ENCODE results near the gene ODC1.
"Not testable (repeated sequence)": the region's sequence is repeated elsewhere in the genome, so short reads cannot be mapped to it uniquely, and the experiment has no call there.

Gene ODC1

DNA sequence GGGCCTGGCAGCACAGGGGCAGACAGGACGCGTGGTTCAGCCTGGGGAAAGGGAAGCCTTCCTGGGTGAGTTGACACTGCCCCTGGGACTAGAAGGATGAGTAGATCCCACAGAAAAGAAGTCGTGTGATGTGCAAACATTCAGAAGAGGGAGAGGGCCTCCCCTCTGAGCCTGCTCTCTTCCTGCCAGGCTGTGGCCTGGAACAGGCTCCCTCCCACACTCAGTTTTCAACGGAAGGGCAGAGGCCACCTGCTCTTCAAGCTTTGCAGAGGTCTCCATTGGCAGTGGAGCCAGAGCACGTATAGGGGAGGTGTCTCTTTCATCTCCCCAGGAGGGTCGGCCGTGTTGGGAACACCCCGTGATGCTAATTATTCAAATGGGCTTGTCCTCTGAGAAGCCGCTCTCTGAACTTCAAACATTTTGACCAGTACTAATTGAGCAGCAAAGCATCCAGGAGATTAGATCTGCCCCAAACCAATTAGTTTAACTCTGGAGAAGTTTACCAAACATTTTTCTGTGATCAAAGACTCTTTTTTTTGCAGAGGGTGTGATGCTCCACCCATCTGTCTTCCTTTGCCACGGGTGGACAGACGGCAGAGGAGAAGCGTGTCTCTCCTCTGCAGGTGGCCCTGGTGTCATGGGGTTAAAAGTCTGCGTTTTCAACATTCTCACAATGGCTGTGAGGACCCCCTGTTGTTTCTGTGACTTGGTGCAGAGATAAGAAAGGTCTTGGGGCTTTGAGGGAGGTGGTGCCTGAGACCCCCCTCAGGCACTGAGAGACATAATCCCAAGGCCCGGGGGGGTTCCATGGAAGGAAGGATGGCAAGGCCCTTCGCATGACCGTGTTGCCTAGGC lies 29.5 kb upstream of the ODC1 start:
- DNase-seq: no peak

DNA sequence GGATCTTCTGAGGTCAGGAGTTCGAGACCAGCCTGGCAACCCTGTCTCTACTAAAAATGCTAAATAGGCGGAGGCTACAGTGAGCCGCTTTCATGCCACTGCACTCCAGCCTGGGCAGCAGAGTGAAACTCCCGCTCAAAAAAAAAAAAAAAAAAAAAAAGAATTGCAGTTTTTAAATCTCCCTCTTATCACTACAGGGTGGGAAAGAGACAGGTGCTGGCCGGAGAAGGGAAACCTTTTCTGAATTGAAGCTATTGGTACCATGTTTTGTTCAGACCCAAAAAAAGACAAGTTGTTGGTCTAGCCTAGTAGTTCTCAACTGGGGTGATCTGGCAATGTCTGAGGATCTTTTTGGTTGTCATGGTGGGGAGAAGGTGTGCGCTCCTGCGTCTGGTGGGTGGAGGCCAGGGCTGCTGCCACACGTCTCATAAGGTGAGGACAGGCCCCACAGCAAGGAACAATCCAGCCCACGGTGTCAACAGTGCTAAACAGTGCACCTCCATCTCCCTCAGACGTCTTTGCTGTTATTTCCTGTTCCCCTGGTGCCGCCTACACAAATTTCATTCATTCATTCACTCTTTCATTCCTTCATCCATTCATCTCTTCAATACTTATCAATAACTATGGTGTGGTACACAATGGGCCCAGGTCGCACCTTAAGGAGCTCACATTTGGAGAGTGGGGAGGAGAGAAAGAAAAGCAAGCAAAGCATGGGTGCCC lies 28.8 kb upstream of the ODC1 start:
- no peak for DNase-seq

DNA sequence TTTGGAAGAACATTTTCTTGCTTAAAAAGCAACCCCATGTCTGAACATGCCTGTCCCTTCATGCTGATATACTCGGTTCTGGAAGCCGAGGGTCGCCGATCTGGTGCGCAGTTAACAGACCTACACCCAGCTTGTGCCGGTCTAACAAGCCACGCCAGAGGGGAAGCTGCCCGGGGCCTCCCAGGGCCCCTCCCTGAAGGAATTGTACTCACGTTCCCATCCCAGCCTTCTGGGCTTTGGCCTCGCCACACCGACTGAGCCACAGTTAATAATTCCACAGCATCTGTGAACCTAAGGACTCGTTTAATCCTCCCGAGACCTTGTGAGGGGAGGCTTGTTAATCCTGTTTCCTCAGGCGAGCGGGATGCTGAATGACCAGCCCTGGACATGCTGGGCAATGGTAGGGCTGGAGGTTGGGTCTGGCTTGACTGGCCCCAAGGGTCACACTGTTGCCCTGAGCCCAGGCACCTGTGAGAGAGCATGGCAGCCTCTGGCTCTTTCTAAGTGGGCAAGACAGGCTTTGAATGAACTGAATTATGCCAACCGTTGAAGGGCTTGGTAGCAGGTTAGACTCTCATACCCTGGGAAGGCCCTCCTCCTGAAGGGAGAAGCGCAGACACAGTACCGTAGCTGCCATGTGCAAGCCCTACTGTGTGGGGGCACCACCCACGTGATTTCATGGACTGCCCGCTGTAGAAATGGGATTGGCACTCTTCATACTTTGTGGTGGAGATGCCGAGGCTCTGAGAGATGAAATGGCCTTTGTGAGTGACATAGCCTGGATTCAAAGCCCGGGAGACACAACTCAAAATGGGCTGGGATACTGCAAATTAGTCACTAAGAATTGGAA lies 27.9 kb upstream of the ODC1 start:
- DNase-seq: no peak

GRCh38 chr2:10475221-10475722 lies 27.1 kb upstream of the ODC1 start:
- no peak for DNase-seq

DNA sequence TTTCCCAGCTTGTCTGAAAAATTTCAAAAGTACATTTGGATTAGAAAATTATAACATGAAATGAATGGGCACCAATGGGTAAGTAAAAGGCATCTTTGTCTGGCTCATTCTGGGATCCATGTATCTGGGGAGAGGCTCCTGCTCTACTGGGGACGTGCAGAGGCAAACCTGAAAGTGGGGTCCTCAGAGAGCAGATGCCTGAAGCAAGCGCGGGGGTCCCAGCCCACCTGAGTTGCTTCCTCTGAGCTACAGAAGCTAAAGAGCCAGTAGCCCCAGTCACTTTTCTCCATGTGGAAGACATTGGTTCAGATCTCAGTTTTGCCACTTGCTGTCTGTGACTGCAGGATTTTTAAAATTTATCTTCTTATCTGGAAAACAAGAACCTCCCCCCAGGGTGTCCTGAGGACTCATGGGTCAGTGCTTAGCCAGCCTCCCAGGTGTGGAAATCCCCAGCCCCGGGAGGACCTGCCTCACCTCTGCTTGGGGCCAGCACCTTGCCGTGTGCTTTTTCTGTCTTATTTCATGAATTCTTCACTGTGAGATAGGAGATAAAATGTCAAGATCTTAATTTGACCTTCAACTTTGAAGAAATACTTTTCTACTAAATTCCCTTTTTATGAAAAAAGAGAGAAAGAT lies 25.1 kb upstream of the ODC1 start:
- DNase-seq: no peak

DNA sequence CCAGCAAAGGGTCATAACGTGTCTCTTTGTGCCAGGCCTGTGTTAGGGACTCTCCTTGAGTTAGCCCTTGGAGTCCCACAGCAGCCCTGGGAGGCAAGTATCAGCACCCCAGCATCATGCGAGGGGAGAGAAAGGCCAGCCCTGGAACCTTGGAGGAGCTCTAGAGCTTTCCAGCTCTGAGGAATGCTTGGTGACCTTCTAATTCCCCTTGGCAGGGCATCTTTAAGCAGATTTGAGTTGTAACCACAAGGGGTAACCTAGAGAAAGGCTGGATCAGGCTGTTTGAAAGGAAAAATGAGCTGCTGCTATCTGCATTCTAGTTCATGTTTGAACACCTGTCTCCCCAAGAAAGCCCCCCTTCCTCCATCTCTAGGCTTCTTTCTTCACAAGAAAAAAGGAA lies 23.8 kb upstream of the ODC1 start:
- no peak for DNase-seq

- no peak for DNase-seq
Measured at GRCh38 chr2:10471046-10471571, 23.0 kb upstream of the ODC1 start.

GRCh38 chr2:10469955-10470608 lies 22.0 kb upstream of the ODC1 start:
- DNase-seq: no peak

DNA sequence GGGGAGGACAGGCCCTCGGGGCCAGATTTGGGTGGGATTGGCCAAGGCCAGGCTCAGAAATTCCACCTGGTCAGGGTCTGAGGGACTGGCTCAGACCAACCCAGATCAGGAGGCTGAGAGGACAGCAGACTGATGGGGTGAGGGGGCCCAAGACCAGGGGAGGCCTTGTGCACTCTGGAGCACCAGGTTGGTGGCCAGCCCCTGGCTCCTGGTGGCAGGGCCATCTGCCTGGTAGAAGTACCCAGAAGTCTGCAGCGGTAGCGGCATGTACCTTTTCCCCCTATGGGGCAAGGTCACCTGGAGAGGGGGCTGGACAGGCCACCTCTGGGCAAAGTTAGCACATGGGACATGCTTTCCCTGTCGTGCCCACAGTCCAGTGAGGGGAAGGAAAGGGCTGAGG lies 21.2 kb upstream of the ODC1 start:
- no peak for DNase-seq

DNA sequence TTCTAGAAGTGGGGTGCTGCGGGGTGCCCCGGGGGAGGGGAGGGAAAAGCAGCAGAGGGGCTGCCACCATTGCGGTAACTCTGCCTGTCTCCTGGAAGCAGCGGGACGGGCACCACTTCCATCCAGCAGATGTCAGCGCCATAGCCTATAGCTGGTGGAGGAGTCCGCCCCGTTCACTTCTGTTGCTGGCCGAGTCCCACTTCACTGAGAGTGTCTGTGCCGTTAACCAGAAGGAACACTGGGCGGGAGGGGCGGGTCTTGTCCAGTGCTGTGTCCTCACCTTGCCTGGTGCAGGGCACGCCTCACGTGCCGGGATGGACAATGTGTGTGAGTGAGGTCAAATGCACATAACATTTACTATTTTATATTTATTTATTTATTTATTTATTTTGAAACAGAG lies 19.3 kb upstream of the ODC1 start:
- DNase-seq: no peak

DNA sequence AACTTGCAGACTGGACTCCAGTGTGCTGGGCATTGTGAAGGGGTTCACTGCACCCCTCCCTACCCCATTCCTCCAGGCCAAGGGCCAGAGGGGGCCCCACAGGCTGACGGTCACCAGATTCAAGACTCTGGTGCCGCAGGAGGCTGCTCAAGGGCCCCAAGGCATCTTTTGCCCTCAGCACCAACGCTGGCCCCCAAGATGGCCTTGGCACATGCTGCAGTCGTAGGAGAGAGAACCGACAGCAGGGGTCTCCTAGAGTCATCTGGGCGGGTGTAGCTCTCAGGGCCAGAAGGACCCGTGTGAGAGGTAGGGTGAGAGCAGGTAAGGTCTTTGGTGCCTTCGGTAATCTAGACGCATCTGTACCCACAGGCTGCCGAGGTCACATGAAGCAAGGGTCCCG lies 18.7 kb upstream of the ODC1 start:
- no peak for DNase-seq

DNA sequence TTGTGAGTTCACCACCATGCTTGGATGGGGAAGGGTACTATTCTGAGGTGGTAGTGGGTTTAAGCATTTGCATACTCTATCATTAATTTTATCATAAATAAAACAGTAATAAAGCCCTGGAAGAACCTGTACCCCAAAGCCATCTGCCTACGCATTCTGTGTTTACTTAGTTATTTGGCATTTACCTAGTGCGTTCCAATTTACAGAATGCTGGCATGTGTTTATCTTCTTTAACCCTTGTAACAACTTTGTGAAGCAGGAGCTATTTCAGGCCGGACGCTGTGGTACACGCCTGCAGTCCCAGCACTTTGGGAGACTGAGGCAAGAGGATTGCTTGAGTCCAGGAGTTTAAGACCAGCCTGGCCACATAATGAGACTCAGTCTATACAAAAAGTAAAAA lies 17.8 kb upstream of the ODC1 start:
- no peak for DNase-seq

DNA sequence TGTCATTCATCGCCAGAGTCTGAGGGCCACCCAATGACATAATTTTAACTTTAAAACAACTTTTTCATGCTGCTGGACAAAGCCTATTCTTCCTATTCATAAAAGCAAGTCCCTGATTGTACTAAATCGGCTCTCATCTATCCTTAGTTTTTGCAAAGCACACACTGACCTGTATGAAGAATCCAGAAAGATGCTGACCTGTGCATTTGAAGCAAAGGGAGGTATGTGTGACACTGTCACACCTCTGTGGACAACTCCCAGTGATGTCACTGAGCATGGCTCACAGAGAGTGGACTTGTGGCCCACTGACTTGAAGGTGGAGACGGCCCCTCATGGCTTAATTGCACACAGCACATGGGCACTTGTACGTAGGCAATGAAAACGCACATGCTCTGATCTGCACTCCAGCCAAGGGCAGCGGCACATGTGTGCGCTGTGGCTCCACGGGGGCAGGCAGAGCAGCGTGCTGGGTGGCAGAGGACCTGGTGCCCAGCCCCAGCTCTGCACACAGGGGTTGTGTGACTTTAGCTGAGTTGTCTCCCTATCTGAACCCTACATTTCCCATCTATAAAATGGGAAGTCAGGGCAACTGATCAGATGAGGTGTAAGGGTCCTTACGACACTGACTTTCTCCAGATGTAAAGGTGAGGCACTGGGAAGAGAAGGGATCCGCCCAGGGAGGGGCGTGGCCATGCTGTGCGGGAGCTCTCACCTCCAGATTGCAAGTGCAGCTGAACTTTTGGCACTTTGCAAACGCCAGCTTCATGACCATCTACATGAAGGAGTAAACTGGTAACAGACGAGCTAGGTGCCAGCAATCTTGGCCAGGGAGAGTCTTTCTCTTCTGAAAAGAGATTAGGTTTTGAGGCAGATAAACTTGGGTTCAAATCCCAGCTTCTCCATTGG lies 14.3 kb upstream of the ODC1 start:
- DNase-seq: no peak

DNA sequence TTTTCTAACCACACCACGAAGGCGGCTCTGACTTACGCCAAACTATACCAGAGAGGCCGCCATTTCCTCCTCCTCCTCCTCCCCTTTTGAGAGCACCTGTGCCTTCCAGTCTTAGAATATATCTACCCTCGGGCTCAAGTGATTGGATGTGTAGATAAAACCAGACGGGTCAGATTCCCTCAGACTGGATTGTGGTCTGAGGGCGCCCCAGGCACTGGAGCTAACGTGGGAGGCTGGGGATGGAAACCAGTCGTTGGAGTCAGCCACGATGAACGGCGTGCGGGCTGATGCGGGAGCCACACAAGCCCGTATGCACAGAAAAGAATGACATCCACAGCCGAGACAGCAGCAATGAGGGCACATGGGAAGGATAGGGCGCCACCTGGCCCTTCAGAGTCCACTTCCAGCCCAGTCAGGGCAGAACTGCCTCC lies 12.3 kb upstream of the ODC1 start:
- no peak for DNase-seq

GRCh38 chr2:10457846-10458598 lies 9.9 kb upstream of the ODC1 start:
- DNase-seq: no peak

DNA sequence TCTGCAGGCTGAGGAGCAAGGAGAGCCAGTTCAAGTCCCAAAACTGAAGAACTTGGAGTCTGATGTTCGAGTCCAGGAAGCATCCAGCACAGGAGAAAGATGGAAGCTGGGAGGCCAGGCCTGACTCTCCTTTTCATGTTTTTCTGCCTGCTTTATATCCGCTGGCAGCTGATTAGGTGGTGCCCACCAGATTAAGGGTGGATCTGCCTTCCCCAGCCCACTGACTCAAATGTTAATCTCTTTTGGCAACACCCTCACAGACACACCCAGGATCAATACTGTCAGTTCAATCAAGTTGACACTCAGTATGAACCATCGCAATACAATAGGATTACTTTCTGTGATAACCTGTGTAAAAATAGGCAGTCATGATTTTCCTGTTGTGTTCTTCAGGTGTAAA lies 9.1 kb upstream of the ODC1 start:
- DNase-seq: not testable (repeated sequence)

- DNase-seq: no peak
Measured at GRCh38 chr2:10454505-10454904, 6.4 kb upstream of the ODC1 start.

- DNase-seq: no peak
Measured at GRCh38 chr2:10453905-10454298, 5.8 kb upstream of the ODC1 start.

DNA sequence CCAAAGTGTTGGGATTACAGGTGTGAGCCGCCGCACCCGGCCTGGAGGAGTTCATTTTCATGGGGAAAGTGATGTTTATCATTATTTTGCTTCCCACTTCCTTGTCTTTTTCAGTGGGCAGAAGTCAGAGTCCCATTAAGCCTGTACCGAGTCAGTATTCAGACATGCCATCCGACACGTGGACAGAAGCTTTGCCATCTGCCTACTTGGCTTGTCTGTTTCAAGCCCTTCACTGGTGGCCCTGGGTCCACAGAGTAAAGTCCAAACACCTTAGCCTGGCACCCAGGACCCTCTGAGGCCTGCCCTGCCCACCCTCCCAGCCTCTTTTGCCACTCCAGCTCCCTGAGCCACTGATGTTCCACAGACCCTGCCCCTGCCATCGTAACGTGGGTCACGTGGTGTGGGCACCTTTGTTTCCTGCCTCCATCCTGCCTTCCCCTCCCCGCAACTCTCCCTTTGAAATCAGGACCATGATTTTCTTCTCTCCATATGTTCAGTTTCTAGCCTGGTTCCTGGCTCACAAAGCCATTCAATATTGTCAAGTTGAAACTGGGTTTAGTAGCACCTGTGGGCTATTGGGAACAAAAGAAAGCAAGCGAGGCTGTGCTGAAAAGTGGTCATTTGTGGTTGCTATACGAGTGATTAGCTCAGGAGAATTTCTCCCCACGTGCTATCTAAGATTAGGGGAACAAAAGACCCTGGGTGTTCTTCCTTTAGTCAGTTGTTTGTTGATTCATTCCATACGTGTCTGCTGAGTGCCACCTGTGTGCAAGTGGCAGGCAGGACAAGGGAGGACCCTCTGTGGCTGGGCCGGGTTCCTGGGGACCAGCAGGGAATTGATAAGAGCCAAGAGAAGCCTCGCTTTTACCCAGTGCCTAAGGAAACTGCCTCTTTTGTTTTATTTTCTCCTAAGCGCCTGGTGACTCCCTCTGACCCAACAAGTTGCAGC lies 5.1 kb upstream of the ODC1 start:
- DNase-seq: no peak
